ENCODE results near the gene SLC17A7. TPM values are rescaled to one million over a fixed set of nuclear protein-coding genes. Genes with fewer than 3 reads are reported as not detected.

Gene SLC17A7
- total RNA-seq, 1 experiment from 2014 or later: not detected

DNA sequence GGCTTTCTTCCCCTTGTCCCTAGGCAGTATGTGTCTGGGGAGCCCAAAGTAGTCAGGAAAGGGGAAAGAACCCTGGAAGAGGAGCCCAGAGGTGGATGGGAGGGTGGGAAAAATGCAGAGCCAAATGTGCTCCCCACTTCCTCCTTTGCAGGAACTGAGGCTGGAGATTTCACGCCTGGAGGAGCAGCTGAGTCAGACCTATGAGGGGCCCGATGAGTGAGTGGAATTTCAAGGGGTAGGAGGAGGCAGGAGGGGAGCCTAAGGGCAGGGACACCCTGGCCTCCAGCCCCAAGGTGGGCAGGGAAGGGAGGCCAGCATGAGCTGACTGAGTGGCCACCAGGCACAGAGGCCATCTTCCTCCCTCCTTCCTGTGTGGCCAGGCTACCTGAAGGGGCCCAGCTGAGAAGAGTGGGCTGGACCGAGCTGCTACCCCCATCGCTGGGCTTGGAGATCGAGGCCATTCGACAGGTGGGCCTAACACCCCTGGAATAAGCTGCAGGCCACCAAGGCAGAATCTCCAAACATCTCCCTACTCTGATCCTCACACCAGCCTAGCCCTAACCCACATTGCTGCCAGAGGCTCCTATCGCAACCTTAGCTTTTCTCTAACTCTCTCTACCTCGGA, 32.4 kb downstream of the SLC17A7 start:
- peak; percentile 34 for DNase-seq (ENCODE audit: low read depth)

GRCh38 chr19:49407482-49408015, 33.8 kb downstream of the SLC17A7 start:
- DNase-seq (ENCODE audit: low read depth): no peak

- no peak for DNase-seq (ENCODE audit: low read depth)
These were observed 34.2 kb downstream of the SLC17A7 start for GRCh38 chr19:49407079-49407478.

DNA sequence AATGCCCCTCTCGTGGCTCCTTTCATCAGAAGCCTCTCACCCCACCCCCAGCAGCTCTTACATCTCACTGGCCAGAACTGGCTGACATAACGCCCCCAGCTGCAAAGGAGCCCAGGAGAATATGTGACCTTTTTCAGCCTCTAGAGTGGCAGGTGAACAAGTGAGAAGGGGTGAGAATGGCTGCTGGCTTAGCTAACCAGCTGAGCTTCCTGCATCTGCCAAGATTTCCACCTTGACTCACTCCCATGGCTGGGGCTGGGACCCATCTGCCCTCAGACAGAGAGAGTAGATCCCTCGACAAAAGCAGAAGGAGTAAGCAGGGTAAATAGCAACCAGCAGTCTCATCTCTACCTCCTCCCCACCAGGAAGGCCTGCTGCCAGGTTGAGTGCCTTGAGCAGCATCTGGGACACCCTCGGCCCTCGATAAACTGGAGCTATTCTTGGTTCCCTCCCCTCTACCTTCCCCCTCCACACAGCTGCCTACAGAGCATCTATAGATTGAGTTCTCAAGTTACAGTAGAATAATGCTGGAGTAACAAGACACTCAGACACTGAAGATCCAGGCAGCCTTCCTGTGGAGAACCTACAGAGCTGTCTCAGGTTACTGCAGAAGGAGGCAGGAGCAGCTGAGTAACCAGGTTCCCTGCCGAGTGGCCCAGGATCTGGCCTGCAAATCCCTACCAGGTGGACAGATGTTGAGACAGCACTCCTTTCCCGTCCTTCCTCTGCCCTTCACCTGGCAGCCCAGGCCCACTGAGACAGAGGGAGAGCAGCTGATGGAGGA, 37.7 kb downstream of the SLC17A7 start:
- no peak for DNase-seq (ENCODE audit: low read depth)

DNA sequence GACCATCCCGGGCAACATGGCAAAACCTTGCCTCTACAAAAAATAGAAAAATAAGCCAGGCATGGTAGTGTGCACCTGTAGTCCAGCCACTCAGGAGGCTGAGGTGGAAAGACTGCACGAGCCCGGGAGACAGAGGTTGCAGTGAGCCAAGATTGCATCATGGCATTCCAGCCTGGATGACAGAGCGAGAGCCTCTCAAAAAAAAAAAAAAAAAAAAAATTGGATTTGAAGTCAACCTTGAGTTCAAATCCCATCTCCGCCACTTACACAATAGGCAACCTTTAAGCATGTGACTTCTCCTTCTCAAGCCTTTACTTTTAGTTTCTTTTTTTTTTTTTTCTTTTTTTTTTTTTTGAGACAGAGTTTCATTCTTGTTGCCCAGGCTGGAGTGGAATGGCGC, 41.3 kb downstream of the SLC17A7 start:
- no peak for DNase-seq (ENCODE audit: low read depth)

DNA sequence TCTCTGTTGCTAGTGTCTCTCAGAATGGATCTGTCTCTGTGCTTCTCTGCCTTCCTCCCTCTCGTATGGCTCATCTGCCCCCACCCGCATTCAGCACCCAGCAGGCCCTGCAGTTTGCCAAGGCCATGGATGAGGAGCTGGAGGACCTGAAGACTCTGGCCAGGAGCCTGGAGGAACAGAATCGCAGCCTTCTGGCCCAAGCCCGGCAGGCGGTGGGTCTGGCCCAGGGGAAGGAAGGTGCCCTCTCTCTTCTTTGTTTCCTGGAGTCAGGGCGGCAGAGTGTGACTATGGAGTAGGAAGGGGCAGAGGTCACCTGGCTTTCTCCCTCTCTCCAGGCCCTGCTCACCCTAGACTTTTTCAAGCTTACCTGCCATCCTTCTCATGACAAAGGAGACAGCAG, 42.4 kb downstream of the SLC17A7 start:
- DNase-seq (ENCODE audit: low read depth): no peak

DNA sequence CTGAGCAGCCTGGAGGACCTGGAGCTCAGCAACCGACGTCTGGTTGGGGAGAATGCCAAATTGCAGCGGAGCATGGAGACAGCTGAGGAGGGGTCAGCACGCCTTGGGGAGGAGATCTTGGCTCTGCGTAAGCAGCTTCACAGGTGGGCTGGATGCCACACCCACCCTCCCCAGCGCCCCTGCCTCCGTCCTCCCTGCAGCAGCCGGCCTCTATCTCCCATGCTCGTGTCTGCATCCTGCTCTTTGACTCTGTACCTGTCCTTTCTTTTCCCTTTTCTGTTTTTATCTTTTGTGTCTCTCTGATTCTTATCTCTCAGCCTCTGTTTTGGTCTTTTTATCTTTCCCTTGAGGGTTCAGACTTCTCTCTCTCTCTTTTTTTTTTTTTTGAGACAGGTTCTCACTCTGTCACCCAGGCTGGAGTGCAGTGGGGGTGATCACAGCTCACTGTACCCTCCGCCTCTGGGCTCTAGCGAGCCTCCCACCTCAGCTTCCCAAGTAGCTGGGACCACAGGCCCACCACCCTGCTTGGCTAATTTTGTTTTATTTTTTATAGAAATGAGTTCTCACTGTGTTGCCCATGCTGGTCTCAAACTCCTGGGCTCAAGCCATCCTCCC, 43.2 kb downstream of the SLC17A7 start:
- no peak for DNase-seq (ENCODE audit: low read depth)

- DNase-seq (ENCODE audit: low read depth): no peak
These were observed 44.4 kb downstream of the SLC17A7 start for GRCh38 chr19:49396738-49397505.

- no peak for DNase-seq (ENCODE audit: low read depth)
These were observed 45.5 kb downstream of the SLC17A7 start for GRCh38 chr19:49395581-49396407.

DNA sequence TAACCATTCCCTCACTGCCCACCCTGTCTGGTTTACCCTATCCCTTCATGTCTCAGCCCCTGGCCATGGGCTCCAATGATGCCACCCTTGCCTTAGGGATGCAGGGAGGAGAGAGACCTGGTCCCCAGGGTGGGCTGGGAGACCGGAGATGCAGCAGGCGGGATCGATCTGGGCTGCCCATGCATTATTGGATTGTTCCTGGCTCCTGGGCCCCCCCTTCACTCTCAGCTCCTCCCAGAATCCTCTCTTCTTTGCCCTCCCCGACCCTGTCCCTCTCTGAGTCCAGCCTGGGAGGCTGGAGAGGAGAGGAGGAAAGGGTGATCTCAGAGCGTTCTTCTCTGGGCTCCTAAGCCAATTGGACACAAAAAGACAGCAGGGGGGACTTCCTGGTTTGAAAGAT, 47.4 kb downstream of the SLC17A7 start:
- DNase-seq (ENCODE audit: low read depth): no peak

DNA sequence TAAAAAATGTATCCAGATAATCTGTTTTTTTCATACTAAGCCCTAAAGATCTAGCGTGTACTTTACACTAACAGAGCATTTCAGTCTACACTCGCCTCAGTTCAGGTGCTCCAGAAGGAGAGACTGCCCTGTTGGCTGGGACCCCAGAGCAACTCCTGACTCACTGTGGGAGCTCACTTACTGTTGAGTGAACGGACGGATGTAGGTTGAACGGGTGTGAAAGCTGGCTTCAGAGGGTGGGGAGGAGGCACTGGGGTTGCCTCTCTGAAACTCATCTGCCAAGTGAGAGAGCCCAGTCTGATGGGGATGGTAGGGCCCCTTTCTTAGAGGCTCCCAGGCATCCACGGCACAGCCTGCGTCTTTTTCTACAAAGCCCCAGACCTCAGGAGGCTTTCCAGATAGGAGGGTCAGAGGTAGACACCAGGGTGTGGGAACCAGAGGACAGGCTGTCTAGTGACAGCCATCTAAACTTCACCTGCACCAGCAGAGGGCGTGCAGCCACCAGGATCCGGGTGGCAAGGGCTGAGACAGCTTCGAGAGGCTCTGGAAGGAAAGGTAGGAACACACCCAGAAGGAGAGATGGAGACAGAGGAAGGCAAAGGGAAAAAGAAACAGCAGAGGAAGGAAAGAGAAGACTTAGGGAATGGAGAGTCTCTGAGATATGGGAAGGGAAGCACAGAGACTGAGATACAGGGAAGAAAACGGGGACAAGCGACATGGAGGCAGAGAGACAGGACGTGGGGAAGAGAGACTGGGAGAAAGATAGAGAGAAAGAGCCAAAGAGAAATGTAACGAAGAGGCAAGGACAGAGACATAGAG, 49.5 kb downstream of the SLC17A7 start:
- peak; percentile 79 for DNase-seq (ENCODE audit: low read depth)

- DNase-seq (ENCODE audit: low read depth): no peak
These were observed 50.4 kb downstream of the SLC17A7 start for GRCh38 chr19:49390929-49391359.

- no peak for DNase-seq (ENCODE audit: low read depth)
These were observed 51.0 kb downstream of the SLC17A7 start for GRCh38 chr19:49390131-49390928.

DNA sequence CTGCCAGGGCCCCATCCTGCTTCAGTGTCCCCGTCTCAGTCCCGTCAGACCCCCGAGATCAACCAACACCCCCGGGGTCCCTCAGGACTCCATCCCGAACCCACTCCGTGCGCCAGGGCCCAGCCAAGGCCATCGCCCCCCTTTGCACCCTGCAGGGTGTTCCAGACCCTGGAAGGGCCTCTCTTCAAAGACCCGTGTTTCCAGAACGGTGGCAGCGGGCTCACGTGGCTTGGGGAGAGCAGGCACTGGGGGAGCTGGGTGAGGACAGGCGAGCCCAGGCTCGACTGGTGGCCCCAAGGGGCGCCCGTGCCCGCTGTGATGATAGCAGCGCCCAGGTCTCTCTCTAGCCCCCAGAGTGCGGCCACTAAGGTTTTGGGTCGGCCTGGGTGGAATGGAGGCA, 51.9 kb downstream of the SLC17A7 start:
- DNase-seq (ENCODE audit: low read depth): no peak

DNA sequence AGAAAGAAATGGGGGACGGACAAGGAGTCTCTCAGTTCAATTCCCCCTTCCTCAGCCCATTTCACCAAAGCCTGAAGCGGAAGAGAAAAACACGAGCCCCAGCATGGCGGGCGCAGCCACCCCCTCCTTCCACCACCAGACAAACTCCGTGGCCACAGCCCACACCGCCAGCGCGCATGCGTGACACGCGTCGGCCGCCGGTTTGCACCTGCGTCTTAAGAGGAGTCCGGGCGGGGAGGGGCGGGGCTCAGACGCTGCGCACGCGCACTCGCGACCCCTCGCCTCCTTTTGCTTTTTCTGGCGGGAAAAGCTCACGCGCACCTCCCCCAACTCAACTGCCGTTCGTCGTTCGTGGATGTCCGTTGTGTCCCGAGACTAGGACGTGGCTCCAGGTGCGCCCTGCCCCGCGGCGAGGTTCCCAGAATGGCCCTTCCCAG, 53.4 kb downstream of the SLC17A7 start, which contains the start of gene KASH5:
KASH5 (plus strand) TSS at position 314 of the 437 bp plus-strand sequence. CDS start 2,635 bp downstream, outside the sequence.
- no peak for DNase-seq (ENCODE audit: low read depth)

- DNase-seq (ENCODE audit: low read depth): no peak
These were observed 57.7 kb downstream of the SLC17A7 start for GRCh38 chr19:49383599-49383998.

DNA sequence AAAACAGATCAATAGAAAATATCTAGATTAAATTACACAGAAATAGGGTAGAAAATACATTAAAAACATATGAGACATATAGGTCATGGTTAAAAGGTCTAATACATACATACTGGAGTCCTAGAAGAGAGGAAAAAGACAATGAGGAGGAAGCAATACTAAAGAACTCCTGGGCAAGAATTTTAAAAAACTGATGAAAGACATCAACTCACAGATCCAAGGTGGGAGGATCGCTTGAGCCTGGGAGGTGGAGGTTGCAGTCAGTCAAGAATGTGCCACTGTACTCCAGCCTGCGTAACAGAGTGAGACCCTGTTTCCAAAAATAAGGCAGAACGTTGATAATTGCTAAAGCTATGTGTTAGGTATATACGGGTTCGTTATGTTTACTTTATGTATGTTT, 58.7 kb downstream of the SLC17A7 start:
- no peak for DNase-seq (ENCODE audit: low read depth)

- no peak for DNase-seq (ENCODE audit: low read depth)
These were observed 60.9 kb downstream of the SLC17A7 start for GRCh38 chr19:49380391-49380790.
